ENCODE data around the gene METTL16. TPM values are rescaled to one million over a fixed set of nuclear protein-coding genes. Genes with fewer than 3 reads are reported as not detected.
A peak's percentile ranks its signal among the peaks of the same experiment; 100 is the strongest.

Gene METTL16
- total and polyA plus RNA-seq, 2 of the 8 experiments (the other 6 are each of a cell fraction or from before 2014, with no cell fraction given), result 22.8 to 59.4 TPM

- TF ChIP-seq EP300 (IDR thresholded peaks at IDR 0.05; ENCODE audit: borderline replicate concordance in 1 of 2, low read depth in 2 of 2, low read length in 2 of 2), result peak in 1 of 2 experiments; percentile 21; a peak in 1 of 3 replicates
- TF ChIP-seq CHD1 (IDR thresholded peaks at IDR 0.05; ENCODE audit: low read depth, low read length), result no peak
- TF ChIP-seq BCL11A (IDR thresholded peaks at IDR 0.05; ENCODE audit: low read depth in 2 of 2, low read length in 2 of 2), result no peak
- no peak for TF ChIP-seq RXRA (IDR thresholded peaks at IDR 0.05; ENCODE audit: insufficient read depth, low read depth, low read length)
- TF ChIP-seq CEBPB (IDR thresholded peaks at IDR 0.05; ENCODE audit: low read depth, low read length), result peak; percentile 91
- peak; percentile 73 to 80 for TF ChIP-seq POLR2A (IDR thresholded peaks at IDR 0.05; ENCODE audit: control extremely low read depth in 1 of 2, low read depth in 2 of 2, low read length in 2 of 2)
- TF ChIP-seq SP1 (IDR thresholded peaks at IDR 0.05; ENCODE audit: low read depth, low read length), result peak; percentile 98
- peak; percentile 92 for TF ChIP-seq MAX (IDR thresholded peaks at IDR 0.05)
- TF ChIP-seq RAD21 (IDR thresholded peaks at IDR 0.05 in 1 of 2, conservative IDR thresholded peaks at IDR 0.05 in 1 of 2; ENCODE audit: low read depth in 2 of 2, low read length in 2 of 2), result no peak
- TF ChIP-seq TCF12 (IDR thresholded peaks at IDR 0.05; ENCODE audit: low read depth, low read length), result no peak
- TF ChIP-seq SAP30 (IDR thresholded peaks at IDR 0.05; ENCODE audit: insufficient read depth, insufficient replicate concordance, low read length), result no peak
- TF ChIP-seq SIN3A (conservative IDR thresholded peaks at IDR 0.05 in 1 of 2, IDR thresholded peaks at IDR 0.05 in 1 of 2; ENCODE audit: low read depth in 1 of 2, low read length in 2 of 2), result peak; percentile 92
- no peak for TF ChIP-seq CBX8 (IDR thresholded peaks at IDR 0.05; ENCODE audit: borderline replicate concordance, low read depth, low read length)
- peak; percentile 71; the same call in 1 of the 2 replicates for TF ChIP-seq POLR2AphosphoS5 (IDR thresholded peaks at IDR 0.05; ENCODE audit: low read depth, low read length)
- peak; percentile 96 for TF ChIP-seq BACH1 (IDR thresholded peaks at IDR 0.05; ENCODE audit: low read length)
- no peak for TF ChIP-seq EZH2 (IDR thresholded peaks at IDR 0.05; ENCODE audit: low read depth, low read length, severe bottlenecking)
- TF ChIP-seq PHF8 (conservative IDR thresholded peaks at IDR 0.05; ENCODE audit: low read depth, low read length), result 0 out of 2 replicates have a peak, but pooled peaks have one; percentile 38
- peak; percentile 9 to 94; a peak in 2 of 4 replicates for TF ChIP-seq HDAC2 (IDR thresholded peaks at IDR 0.05; ENCODE audit: borderline replicate concordance in 1 of 2, low read depth in 2 of 2, low read length in 2 of 2)
- TF ChIP-seq ASH2L (IDR thresholded peaks at IDR 0.05; ENCODE audit: low read length), result no peak
- peak; percentile 67 for TF ChIP-seq TBP (IDR thresholded peaks at IDR 0.05; ENCODE audit: low read depth, low read length)
These were observed 110.1 kb downstream of the METTL16 start (continued) for GRCh38 chr17:2401426-2402221.
